ENCODE results near the gene TAF11L12.
A peak's percentile ranks its signal among the peaks of the same experiment; 100 is the strongest.
"Not testable (repeated sequence)": the region's sequence is repeated elsewhere in the genome, so short reads cannot be mapped to it uniquely, and the experiment has no call there.

Gene TAF11L12

GRCh38 chr5:17625686-17626085 is 15.5 kb downstream of the TAF11L12 start:
- H3K27ac ChIP-seq = no peak overlapping the region
- no peak for TF ChIP-seq CTCF (conservative IDR thresholded peaks at IDR 0.05)
- TF ChIP-seq ZFX (IDR thresholded peaks at IDR 0.05) = no peak

- not testable (repeated sequence) for H3K27ac ChIP-seq
Measured at GRCh38 chr5:17631788-17632187, 21.6 kb downstream of the TAF11L12 start, which contains the start of gene TAF11L13. TSS of gene TAF11L13 (plus strand) at chr5:17632088.

- TF ChIP-seq CTCF (conservative IDR thresholded peaks at IDR 0.05) (no peak), ZFX (IDR thresholded peaks at IDR 0.05) (no peak)
- H3K27ac ChIP-seq = no peak within 1 kb of the TSS
Measured at GRCh38 chr5:17634160-17634559, 24.0 kb downstream of the TAF11L12 start, which contains the start of gene TAF11L14. TSS of gene TAF11L14 (plus strand) at chr5:17634460.

- H3K27ac ChIP-seq = not testable (repeated sequence)
Measured at GRCh38 chr5:17649232-17649631, 39.0 kb downstream of the TAF11L12 start.

- H3K27ac ChIP-seq = not testable (repeated sequence)
- TF ChIP-seq CTCF (conservative IDR thresholded peaks at IDR 0.05) = peak; percentile 12; the same call in 1 of the 2 replicates
Measured at GRCh38 chr5:17655201-17655759, 45.1 kb downstream of the TAF11L12 start.

GRCh38 chr5:17655921-17656320 is 45.7 kb downstream of the TAF11L12 start:
- no peak overlapping the region for H3K27ac ChIP-seq
- TF ChIP-seq CTCF (conservative IDR thresholded peaks at IDR 0.05) (no peak), ZFX (IDR thresholded peaks at IDR 0.05) (no peak)

All from C4-2B (cell line).